GM19463 (cell line): ENCODE results near the gene FLNC.

Source experiments
- ATAC-seq: cut with Tn5 transposase; IDR thresholded peaks from one replicate; pipeline ENCODE4 v1.9.1; 2021; ENCODE audit warnings: mild to moderate bottlenecking, moderate library complexity; ENCODE audit not compliant: unreplicated experiment

Gene FLNC

GRCh38 chr7:128906766-128907559, 76.8 kb downstream of the FLNC start:
- no peak for ATAC-seq
